H7 (cell line): ENCODE results near the gene ZNF385C. TPM values are rescaled to one million over a fixed set of nuclear protein-coding genes. Genes with fewer than 3 reads are reported as not detected.

Experiments
- DNase-seq: peaks from one replicate; pipeline ENCODE4 v3.0.0; 2012
- H3K27me3 ChIP-seq: 2 replicates; pipeline ENCODE4 v1.6.0; 2011; ENCODE audit warnings: mild to moderate bottlenecking, low read length; ENCODE audit not compliant: control insufficient read depth, insufficient read depth
- H3K36me3 ChIP-seq: replicated peaks from 2 replicates; pipeline ENCODE4 v1.5.1; 2011; ENCODE audit warnings: low read length; ENCODE audit not compliant: control insufficient read depth, insufficient read depth
- H3K4me3 ChIP-seq: 2 replicates; pipeline ENCODE4 v1.5.1; 2011; ENCODE audit warnings: low read depth, mild to moderate bottlenecking, control low read depth, low read length, moderate library complexity; ENCODE audit not compliant: insufficient read depth
- total RNA-seq: library from RNA; depleted of rRNA; stranded (reverse); fragments of >200 nt; shearing (Covaris generic); gene quantifications from 2 replicates; pipeline ENCODE4 v1.2.3, GENCODE V29; 2014

Gene ZNF385C
- total RNA-seq, 1 experiment from 2014 or later = 2.7 TPM

DNA sequence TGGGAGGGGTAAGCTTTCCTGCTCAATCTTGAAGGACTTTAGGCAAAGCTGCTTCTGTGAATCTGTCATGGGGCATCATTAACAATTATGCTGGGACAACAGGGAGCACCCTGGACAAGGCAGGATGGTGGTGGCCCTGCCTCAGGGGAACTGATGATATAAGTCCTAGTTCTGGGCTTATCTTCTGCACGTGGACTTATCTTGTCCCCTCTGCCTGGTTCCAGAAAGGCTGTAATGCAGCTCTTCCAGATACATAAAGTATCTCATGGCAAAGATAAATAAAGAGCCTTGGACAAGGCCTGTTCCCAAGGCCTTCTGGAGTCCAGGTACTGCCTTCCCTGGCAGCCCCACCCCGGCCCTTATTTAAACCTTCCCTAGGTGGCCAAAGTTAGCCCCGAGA is 6.0 kb upstream of the ZNF385C start:
- Histone ChIP-seq H3K36me3 (no peaks in the 10 kb centered on the region), H3K27me3 (no peaks in the 10 kb centered on the region; the same call in 1 of the 2 replicates), H3K4me3 (no peak overlapping the region)
- DNase-seq = no peak

DNA sequence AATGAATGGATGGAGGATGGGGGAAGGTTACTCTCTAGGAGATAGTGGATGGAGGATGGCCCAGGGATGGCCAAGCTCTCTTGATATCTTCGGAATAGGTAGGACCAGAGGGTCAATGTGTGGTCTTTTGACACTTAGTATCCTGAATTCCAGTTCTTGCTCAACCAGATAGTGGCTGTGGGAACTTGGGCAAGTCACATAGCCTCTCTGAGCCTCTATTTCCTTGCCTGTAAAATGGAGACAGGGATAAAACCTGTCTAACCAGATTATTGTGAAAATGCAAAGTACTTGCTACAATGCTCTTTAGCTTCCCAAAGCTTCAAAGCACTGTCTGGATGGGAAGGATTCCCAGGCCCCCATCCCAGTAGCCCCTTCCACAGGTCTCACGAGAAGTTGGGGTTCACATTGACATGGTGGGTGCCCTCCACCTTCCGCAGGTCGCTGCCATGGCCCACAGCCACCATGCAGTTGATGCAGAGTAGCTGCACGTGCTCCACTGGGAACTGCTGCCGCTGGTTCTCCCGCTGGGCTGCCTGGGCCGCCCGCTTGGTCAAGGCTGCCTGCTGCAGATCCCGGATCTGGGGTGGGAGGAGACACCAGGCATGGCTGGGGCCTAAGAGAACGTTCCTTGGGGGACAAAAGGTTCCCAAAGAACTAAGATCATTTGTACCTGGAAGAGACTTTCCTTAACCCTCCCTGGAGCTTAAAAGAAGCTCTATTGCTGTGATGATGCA is 5.1 kb upstream of the ZNF385C start:
- H3K4me3 ChIP-seq = no peak overlapping the region
- no peaks in the 10 kb centered on the region for H3K36me3 ChIP-seq
- H3K27me3 ChIP-seq = peaks cover 4% of the 10 kb centered on the region
- no peak for DNase-seq

DNA sequence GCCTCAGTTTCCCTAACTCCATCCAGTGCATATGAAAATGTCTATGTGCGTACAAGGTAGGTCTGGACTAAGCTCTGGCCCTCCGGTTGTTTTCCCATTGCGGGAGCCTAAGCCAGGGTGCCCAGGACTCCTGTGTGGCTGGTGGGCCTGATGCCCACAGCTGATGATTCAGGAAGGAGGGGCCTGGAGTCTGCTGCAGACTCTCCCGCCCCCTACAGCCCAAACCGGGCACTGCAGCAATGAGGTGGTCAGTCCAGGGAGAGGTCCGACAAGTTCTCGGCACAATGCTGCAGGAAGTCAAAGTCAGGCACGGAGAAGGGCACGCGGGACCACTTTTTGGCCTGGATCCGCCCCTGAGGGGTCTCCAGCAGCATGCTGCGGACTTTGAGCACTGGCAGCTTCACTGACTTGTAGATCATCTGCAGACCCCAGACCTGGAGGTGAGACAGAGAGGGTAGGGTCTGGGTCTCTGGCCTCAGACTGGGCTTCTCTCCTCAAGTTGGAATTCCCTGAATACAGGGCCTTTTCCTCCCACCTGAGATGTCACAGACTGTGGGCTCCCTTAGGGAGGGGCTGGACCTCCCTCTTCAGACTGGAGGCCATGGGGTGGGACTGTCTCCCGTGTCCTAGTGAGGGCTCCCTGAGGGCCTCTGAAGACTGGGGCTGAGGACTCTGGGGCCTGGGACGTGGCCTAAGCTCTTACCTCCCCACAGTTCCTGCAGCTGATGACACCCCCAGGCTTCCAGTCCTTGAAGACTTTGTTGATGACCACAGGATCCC is 3.4 kb upstream of the ZNF385C start:
- peaks cover 20% of the 10 kb centered on the region for H3K27me3 ChIP-seq
- H3K36me3 ChIP-seq = no peaks in the 10 kb centered on the region
- no peak overlapping the region for H3K4me3 ChIP-seq
- DNase-seq = peak; percentile 94

DNA sequence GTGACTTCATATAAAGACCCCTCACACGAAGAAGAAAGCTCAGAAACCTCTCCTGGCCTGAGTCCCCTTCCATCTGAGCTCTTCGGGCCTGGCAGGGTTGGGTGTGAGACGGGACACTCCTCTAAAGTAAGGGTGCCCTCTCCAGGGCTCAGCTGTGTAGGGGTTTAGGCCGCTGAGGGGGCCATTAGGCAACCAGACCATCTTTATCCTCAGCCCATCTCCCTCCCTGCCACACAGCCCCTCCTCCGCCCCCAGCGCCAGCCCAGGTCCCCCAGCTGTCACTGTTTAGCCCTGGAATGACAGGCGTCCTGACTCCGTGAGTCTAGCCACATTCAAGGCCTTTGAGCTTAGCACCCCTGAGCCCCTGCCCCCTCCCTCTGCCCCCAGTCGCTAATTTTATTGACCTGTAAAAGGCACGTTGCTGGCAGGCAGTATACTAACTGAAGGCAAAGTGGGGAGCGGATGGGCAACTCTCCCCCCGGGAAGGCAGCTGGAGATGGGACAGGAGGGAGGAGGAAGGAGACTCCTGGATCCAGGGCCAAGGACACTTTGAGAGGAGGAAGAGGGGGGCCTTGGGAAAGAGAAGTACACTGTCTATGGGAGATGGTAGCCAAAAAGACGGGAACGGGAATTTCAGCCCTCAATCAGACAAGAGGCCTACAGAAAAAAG is 592 bp upstream of the ZNF385C start:
- peaks cover 20% of the 10 kb centered on the region for H3K27me3 ChIP-seq
- peak; percentile 73 for DNase-seq
- peak overlapping the region; percentile 34; the same call in 1 of the 2 replicates for H3K4me3 ChIP-seq
- no peaks in the 10 kb centered on the region for H3K36me3 ChIP-seq

DNA sequence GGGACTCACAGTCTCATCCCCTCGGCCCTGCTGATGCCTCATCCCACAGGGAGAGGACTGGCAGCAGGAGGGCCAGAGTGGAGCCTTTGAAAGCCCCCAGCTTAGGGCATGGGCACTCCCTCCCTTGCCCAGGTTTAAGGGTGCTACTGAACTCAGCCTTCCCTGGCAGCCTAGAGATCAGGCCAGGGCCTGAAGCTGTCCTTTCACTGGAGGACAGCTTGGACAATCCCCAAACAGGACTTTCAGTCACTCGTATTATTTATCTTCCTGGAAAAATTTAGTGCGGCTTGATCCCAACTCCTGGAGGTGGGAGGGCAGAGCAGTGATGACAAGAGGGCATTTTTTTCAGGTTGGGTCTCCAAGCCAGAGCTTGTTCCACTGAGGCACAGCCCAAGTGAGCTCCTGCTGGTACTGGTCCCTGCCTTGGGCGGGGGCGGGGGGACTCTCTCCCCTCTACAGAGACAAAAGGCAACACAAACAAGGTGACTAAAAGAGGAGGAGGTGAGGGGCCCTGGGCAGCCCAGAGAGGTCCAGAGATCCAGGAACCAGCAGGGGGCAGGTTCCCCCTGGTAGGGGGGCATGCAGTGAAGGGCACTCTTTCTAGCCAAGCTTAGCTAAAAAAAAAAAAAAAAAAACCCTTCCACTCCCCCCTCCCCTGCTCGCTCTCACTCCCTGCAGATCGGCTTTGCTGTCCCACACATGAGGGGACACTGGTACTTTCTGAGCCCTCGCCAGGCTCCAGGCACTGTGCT is 1.7 kb downstream of the ZNF385C start:
- Histone ChIP-seq H3K27me3 (peaks cover 20% of the 10 kb centered on the region), H3K36me3 (no peaks in the 10 kb centered on the region), H3K4me3 (no peak overlapping the region)
- DNase-seq = no peak

DNA sequence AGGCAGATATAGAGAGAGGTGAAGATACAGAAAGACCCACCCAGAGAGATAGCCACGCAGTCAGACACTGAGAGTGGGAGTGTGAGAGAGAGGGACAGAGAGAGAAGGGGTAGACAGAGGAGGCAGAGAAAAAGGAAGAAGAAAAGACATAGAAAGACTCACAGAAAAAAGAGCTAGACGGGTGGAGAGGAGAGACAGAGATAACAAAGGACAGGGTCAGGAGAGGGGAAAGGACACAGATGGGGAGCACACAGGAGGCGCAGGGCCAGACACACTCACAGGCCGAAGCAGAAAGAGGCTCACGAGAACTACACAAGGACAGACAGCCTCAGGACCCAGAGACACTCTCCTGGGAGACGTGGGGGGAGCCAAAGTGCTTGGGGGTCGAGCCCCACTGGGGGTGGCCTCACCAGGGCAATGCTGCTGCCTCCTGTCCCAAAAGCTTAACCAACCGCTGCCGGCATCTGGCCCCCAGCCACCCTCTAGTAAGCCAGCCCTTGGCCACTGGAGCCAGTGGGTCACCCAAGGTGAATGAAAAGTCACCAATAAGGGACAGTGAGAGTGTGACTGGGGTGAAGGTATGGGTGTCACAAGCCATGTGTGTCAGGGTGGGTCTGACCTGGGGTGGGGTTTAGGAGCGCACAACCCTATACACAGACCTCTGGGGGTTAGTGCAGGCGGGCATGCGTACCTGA is 3.8 kb downstream of the ZNF385C start:
- no peaks in the 10 kb centered on the region for H3K36me3 ChIP-seq
- H3K27me3 ChIP-seq = peaks cover 20% of the 10 kb centered on the region
- no peak overlapping the region for H3K4me3 ChIP-seq
- DNase-seq = no peak

DNA sequence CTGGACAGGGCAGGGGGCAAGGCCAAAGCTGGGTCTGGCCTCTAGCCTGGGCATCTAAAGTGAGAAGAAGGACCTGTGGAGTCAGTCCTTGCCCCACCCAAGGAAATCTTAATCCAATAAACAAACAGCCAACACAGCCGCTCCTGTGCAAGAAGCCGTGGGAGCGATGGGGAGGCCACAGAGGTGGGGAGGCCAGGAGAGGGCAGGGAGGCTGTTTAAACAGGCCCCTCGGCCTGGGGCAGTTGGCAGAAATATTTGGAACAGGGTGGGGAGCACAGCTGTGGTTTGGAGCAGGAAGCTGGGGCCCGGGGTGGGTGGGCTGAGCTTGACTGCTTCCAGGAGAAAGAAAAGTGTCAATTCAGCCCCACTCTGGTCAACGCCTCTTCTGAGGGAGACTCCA is 5.3 kb downstream of the ZNF385C start:
- peaks cover 13% of the 10 kb centered on the region for H3K27me3 ChIP-seq
- no peak overlapping the region for H3K4me3 ChIP-seq
- no peak for DNase-seq
- H3K36me3 ChIP-seq = no peaks in the 10 kb centered on the region

DNA sequence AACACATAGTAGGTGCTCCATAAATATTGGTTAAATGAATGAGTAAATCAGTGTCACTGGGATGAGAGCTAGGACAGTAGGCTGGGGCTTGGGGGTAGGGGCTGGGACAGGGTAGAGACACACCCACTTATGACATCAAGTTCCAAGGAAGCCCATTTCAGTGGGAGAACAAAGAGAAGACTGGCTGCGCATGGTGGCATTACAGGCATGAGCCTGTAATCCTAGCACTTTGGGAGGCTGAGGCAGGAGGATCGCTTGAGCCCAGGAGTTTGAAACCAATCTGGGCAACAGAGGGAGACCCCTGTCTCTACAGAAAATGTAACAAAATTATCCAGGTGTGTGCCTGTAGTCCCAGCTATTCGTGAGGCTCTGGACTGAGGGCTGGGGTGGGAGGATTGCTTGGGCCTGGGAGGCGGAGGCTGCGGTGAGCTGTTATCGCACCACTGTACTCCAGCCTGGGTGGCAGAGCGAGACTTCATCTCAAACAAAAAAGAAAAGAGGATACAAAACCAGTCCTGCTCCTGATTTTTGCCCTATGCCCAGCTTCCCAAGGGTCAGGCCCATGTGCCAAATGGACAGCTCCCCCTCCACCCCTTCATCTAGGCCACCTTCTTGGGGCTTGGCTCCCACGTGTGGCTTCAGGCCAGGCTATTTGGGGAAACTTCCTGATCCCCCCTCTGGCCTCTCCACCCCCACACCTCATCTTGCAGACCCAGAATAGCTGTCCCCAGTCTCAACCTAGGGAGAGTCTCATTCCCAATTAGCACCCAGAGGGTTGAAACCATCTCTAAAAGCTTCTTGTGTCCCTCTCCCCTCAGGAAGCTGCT is 7.1 kb downstream of the ZNF385C start:
- H3K36me3 ChIP-seq = no peaks in the 10 kb centered on the region
- no peaks in the 10 kb centered on the region for H3K27me3 ChIP-seq
- no peak overlapping the region for H3K4me3 ChIP-seq
- no peak for DNase-seq

DNA sequence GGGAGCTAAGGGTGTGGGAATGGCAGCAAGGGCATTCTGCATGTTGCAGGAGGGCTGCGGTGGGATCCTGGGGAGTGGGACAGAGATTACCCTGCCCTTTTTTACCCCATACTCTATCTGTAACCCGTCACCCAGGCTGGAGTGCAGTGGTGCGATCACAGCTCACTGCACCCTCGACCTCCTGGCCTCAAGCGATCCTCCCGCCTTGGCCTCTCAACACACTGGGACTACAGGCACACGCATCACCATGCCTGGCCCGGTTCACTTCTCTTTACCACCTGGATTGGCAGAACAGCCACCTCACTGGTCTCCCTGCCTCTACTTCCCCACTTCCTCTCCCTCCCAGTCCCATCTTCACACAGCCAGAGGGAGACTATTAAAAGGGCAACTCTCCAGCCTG is 9.5 kb downstream of the ZNF385C start:
- DNase-seq = no peak
- no peaks in the 10 kb centered on the region for H3K36me3 ChIP-seq
- H3K27me3 ChIP-seq = no peaks in the 10 kb centered on the region
- H3K4me3 ChIP-seq = no peak overlapping the region

DNA sequence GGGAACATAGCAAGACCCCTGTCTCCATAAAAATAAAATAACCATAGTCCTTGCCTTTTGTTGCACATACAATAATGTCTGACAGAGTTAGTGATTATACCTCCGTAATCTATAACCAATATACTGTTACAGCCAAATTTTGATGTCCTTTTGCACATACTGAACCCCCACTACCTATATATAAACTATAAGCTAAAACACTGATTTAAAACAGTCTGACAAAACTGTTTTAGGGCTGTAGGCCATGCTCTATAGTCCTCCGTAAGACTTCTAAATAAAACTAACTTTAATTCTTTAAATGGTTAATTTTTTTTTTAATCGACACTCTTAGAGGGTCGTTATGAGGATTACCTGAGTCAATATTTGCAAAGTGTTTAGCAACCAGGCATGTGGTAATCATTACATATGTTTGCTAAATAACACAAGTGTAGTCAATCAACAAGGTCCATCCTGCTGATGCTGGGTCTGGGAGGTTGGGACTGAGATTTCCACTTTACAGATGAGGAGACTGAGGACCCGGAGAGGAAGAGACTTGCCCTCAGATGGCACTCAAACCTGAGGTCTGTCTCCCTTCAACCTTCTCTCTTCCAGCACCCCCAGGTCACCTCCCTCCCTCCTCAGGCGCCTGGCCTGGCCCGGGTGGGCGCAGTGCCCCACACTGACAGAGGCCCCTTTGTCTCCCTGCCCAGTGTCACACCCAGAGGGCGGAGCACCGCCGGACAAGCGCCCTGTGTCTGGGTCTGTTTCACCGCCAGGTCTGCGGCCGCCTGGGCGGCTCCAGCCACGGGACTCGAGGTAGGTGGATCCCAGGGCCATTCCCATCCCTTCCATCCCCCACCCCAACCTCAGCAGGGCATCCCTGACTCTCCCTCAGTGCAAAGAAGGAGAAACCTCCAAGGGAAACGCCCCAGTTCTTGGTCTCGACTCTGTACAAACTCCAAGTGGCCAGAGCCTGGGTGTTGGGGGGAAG is 10.3 kb downstream of the ZNF385C start:
- Histone ChIP-seq H3K27me3 (no peaks in the 10 kb centered on the region), H3K4me3 (no peak overlapping the region), H3K36me3 (no peaks in the 10 kb centered on the region)
- no peak for DNase-seq

DNA sequence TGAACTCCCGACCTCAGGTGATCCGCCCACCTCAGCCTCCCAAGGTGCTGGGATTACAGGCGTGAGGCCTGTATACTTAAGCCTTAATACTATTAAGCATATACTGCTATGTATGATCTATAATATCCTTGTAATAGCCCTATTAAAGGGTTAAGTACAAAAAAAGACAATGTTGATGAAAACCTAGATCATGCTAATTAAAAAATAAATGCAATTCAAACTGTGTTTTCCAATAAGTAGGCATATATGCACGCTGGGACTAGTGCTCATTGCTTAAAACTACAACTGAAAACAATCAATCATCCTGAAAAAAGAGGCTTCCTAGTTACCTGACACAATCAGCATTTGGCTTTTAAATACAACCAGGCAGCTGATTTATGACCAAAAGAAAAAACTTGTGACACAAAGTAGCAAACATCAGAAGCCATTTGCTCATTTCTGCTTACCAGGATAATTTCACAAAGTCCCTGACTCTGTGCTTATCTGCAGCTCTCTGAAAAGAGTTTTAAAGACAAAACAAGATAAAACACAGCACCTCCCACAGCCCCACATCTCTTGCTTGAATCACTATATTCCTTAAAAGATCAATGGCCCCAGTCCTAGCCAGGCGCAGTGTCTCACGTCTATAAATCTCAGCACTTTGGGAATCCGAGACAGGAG is 11.1 kb downstream of the ZNF385C start:
- H3K36me3 ChIP-seq = no peaks in the 10 kb centered on the region
- no peak overlapping the region for H3K4me3 ChIP-seq
- no peak for DNase-seq
- H3K27me3 ChIP-seq = no peaks in the 10 kb centered on the region

DNA sequence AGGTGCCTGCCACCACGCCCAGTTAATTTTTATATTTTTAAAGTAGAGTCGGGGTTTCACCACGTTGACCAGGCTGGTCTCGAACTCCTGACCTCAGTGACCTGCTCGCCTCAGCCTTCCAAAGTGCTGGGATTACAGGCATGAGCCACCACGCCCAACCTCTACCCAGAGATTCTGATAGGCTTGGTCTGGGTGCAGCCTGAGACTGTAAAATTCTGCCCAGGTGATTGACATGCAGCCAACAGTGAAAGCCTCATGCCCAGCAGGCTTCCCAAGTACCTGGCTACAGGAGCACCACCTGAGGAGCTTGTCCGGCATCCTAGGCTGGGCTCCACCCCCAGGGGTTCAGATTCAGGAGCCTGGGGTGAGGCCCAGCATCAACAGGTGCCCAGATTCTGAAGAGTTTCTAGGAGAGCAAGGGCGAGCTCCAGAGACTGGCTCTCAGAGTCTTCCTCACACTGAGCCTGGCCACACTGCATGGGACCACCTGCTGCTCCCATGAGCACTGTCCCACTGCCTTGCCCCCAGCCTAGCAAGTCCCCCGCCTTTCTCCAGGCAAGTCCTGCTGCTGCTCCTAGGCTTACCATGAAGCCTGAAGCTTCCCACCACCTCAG is 16.6 kb downstream of the ZNF385C start:
- no peak overlapping the region for H3K4me3 ChIP-seq
- no peak for DNase-seq
- H3K36me3 ChIP-seq = no peaks in the 10 kb centered on the region
- H3K27me3 ChIP-seq = no peaks in the 10 kb centered on the region
